Measurements from ENCODE around the gene HHEX.
"Not testable (repeated sequence)": the region's sequence is repeated elsewhere in the genome, so short reads cannot be mapped to it uniquely, and the experiment has no call there.

The HHEX gene

GRCh38 chr10:92740762-92741161, 51.0 kb downstream of the HHEX start:
- no peak for DNase-seq

GRCh38 chr10:92741741-92742140, 52.0 kb downstream of the HHEX start:
- DNase-seq: not testable (repeated sequence)

- DNase-seq: no peak
Measured at GRCh38 chr10:92742331-92743228, 52.8 kb downstream of the HHEX start.

All from NCI-H1694 (cell line).